CD4-positive, alpha-beta T cell treated with Interleukin-2 at 100 ng/mL for 4 hours (primary cell): ENCODE measurements around the gene ZCCHC4.

Experiments
- DNase-seq: peaks from one replicate; pipeline ENCODE4 v3.0.0-alpha.2; 2020; ENCODE audit warnings: low spot score

The ZCCHC4 gene, protein sequence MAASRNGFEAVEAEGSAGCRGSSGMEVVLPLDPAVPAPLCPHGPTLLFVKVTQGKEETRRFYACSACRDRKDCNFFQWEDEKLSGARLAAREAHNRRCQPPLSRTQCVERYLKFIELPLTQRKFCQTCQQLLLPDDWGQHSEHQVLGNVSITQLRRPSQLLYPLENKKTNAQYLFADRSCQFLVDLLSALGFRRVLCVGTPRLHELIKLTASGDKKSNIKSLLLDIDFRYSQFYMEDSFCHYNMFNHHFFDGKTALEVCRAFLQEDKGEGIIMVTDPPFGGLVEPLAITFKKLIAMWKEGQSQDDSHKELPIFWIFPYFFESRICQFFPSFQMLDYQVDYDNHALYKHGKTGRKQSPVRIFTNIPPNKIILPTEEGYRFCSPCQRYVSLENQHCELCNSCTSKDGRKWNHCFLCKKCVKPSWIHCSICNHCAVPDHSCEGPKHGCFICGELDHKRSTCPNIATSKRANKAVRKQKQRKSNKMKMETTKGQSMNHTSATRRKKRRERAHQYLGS

GRCh38 chr4:25312496-25313200 lies at the start of gene ZCCHC4:
Gene ZCCHC4 (plus strand): TSS chr4:25312774. CDS start chr4:25312810, 36 bp downstream.
- peak; percentile 89 for DNase-seq

DNA sequence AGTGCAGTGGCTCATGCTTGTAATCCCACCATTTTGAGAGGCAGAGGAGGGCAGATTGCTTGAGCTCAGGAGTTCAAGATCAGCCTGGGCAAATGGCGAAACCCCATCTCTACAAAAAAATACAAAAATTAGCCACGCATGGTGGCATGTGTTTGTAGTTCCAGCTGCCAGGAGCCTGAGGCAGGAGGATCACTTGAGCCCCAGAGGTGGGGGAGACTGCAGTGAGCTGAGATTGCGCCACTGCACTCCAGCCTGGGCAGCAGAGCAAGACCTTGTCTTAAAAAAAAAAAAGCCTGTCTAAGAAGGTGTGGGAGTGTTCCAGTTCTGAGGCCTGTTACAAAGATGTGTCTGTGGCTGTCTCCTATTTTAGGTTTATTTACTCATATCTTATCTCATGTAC lies 40.7 kb upstream of the ZCCHC4 start:
- DNase-seq, result no peak

DNA sequence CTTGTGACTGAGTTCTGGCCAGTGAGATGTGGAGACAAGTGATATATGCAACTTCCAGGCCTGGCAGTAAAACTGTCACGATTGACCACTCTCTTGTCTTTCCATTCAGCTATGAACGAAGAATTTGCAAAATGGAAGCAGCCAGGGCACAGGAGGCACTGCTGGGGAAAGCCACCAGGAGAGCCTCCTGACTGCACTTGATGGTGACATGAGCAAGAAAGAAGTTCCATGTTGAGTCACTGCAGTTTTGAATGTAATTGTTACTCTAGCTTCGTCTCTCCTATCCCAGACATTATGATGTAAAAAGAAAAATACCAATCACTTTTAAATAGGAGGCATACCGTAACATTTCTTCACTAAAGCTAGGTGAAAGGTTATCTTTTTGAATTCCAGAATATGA lies 32.4 kb upstream of the ZCCHC4 start:
- no peak for DNase-seq

- DNase-seq, result no peak
Observed at GRCh38 chr4:25283948-25284347, 28.6 kb upstream of the ZCCHC4 start.

GRCh38 chr4:25284466-25284865 lies 28.1 kb upstream of the ZCCHC4 start:
- no peak for DNase-seq

DNA sequence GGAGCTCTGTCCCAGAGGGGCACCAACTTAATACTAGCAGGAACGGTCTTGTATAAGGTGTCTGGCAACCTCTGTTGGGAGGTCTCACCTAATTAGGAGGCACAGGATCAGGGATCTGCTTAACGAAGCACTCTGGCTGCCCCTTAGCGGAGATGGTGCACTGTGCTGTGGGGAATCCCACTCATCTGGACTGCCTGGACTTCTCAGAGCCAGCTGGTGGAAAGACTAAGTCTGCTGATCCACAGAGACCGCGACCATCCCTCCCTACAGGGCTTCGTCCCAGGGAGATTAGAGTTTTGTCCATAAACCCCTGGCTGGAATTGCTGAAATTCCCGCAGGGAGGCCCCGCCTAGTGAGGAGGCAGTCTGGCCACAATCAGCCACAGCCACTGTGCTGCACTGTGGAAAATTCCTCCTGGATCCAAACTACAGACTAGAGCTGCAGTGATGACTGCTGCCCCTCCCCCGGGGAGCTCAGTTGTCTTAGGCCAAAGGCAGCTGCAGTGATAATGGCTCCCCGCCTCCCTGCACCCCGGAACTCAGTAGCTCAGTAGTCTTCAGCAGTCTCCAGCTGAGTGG lies 22.0 kb upstream of the ZCCHC4 start:
- no peak for DNase-seq

GRCh38 chr4:25291158-25291733 lies 21.3 kb upstream of the ZCCHC4 start:
- DNase-seq, result no peak

DNA sequence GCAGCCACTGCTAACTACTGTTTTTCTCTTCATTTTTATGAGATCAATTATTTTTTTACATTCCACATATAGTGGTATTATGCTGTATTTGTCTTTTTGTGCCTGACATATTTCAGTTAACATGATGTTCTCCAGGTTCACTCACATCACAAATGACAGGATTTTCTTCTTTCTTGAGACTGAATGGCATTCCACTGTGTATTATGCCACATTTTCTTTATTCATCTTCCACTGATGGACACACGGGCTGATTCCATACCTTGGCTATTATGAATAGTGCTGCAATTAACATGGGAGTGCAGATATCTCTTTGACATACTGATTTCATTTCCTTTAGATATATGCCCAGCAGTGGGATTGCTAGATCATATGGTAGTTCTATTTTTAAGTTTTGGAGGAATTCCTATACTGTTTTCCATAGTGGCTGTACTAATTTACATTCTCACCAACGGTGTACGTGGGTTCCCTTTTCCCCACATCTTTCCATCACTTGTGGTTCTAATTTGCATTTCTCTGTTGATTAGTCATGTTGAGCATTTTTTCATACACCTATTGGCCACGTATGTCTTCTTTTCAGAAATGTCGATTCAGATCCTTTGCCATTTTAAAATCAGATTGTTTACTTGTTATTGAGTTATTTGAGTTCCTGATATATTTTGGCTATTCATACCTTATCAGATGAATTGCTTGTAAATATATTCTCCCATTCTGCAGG lies 14.9 kb upstream of the ZCCHC4 start:
- no peak for DNase-seq

GRCh38 chr4:25299476-25300203 lies 12.9 kb upstream of the ZCCHC4 start:
- DNase-seq, result no peak

DNA sequence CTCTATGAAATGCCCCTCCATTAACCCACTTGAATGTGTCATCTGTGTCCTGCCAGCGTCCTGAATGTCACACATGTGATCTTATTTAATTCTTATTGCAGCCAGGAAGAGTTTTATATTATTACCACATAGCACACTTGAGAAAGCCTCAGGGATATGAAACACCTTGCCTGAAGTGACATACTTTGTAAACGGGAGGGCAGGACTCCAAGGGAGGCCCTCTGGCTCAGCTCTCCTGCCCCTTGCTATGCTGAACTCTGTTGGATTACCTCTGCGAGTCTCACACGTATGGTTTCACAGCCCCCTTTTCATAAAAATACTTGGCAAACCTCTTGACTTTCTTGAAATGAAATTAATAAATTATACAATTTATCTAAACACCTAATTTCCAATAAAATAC lies 11.1 kb upstream of the ZCCHC4 start:
- no peak for DNase-seq

DNA sequence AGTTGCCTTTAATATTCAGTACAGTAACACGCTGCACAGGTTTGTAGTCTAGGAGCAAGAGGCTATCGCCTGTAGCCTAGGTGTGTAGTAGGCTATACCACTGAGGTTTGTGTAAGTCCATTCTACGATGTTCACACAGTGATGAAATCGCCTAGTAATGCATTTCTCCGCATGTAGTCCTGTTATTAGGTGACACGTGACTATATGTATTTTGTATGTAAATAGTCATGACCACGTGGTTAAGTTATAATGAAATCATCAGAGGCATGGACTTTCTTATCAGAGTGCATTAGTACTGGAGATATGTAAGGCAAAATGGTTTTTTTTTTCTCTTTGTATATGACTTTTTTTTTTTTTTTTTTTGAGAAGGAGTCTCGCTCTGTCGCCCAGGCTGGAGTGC lies 9.9 kb upstream of the ZCCHC4 start:
- no peak for DNase-seq

DNA sequence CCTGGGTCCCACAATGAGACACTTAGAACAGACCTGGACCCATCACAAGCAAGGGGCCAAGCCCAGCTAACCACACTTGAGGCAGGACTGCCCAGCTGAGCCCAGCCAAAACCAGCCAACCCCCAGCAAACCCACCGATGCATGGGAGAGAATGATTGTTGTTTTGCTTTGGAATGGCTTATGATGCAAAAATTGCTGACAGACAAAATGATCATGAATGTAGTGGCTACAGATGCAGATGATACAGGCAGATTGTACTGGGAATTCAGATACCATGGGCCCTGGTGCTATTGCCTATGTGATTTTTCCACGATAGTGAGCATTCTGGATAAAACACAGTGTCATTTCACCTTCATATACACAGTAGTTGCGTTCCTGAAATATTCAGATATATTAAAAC lies 9.0 kb upstream of the ZCCHC4 start:
- DNase-seq, result no peak

DNA sequence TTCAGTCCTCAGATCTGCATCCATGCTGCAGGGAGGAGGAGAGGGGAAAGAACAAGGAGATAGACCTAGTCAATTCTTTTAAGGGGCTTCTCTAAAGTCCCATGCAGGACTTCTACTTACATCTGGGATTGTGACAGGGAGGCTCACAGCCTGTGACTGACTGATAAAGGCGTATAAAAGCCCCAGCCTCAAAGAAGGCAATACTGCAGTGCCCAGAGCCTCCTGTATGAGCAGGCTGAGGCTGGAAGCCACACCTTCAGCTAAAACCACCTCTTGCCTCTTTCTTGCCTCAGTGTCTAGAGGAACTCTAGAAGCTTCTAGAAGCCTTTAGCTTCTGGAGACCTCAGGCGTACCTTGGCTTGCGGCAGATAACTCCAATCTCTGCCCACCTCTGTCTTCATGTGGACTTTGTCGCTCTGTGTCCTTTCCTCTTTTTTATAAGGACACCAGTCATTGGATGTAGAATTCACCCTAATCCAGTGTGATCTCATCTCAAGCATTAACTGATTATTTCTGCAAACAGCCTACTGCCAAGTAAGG lies 6.0 kb upstream of the ZCCHC4 start:
- no peak for DNase-seq

DNA sequence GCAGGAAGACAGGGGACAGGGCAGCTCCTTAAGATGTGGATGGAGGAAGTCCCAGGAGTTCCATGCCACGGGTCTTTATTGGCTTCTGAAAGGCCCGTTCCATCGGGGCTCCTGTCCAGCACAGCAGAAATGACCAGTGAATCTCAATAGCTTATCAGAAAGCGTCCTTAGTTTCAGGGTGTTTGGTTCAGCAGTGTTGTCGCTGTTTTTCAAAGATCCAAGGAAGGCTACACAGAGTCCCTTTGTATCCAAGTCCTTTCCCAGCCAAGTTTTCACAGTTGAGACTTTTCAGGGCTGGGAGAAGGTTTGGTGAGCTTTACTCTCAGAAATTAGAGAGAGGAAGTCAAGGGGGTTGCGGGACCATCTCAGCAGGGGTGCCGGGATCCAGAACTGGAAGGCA lies 5.0 kb upstream of the ZCCHC4 start:
- no peak for DNase-seq

- DNase-seq, result no peak
Observed at GRCh38 chr4:25308306-25308705, 4.3 kb upstream of the ZCCHC4 start.

- no peak for DNase-seq
Observed at GRCh38 chr4:25308761-25309160, 3.8 kb upstream of the ZCCHC4 start.

DNA sequence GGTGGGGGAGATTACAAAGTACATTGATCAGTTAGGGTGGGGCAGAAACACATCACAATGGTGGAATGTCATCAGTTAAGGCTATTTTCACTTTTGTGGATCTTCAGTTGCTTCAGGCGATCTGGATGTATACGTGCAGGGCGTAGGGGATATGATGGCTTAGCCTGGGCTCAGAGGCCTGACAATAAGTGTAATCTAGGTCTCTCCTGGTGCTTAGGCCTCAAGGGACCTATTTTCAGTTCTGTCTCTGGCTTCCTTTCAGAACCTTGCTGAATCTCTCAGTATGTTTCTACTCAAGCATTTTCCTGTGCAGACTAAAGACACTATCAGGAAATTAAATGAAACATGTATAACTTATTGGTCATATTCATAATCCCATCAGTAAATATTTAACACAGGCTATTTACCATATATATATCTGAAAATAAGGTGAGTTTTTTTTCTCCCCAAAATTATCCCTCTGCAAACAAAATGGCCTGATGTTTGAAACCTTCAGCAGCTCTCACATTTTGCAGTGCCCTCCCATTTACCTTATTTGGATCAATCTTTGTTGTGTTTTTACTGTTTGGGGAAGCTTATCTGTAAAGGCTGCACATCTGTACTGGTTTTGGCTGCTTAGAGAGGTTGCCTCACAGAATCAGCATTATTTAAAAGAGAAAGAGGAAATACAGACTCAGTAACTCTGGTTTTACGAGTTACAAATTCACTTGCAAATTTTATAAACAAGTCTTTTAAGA lies 2.3 kb upstream of the ZCCHC4 start:
- no peak for DNase-seq

DNA sequence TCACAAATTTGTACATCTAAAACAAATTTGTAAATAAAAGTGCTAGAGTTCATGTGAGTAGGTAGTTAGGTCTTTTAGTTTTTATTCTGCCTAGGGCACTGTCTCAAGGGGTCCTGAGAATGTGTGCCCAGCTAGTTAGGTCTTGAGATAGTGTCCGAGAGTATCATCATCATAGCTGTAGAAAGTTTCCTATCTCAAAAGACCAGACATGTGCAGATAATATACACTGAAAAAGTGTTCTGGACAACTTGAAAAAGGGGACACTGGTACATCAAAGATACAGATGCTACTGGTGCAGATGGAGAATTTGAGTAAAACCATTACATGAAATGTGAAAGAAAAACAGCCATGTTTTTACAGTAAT lies 1.8 kb upstream of the ZCCHC4 start:
- no peak for DNase-seq

DNA sequence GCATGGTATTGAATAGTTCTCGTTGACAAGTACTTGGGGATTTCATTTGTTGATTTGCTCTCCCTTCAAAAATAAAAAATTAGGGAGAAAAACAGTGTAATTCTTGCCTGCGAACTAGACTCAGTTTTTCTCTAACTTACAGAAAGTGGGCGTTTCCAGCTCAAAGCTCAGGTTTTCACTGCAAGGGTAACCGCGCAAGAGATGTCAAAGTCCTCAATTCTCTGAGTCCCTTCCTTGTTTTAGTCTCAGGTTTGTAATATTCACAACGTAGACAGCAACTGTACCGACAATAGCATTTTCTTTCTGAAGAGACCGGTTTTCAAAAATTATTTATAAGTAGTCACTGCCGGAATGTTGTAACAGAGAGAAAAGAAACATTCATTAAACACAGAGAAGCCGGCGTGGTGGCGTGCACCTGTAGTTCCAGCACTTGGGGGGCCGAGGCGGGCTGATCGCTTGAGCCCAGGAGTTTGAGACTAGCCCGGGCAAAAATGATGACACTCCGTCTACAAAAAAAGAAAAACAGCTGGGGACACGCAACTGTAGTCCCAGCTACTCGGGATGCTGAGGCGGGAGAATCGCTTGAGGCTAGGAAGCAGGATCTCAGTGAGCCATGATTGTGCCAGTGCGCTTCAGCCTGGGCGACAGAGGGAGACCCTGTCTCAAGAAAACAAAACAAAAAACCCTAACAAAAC lies 774 bp downstream of the ZCCHC4 start:
- DNase-seq, result no peak

- DNase-seq, result no peak
Observed at GRCh38 chr4:25320336-25320735, 7.8 kb downstream of the ZCCHC4 start.
